Measurements from ENCODE around the gene GABARAPL2.
A peak's percentile ranks its signal among the peaks of the same experiment; 100 is the strongest.

Gene GABARAPL2

GRCh38 chr16:75593308-75593707 lies 27.1 kb downstream of the GABARAPL2 start:
- DNase-seq: no peak

- no peak for DNase-seq
Observed at GRCh38 chr16:75593825-75594820, 27.9 kb downstream of the GABARAPL2 start.

GRCh38 chr16:75599452-75600277 lies 33.5 kb downstream of the GABARAPL2 start:
- DNase-seq: no peak

GRCh38 chr16:75603241-75603640 lies 37.1 kb downstream of the GABARAPL2 start:
- no peak for DNase-seq

- DNase-seq: no peak
Observed at GRCh38 chr16:75606507-75606906, 40.3 kb downstream of the GABARAPL2 start.

GRCh38 chr16:75614066-75614897 lies 48.1 kb downstream of the GABARAPL2 start:
- no peak for DNase-seq

GRCh38 chr16:75615619-75616018 lies 49.4 kb downstream of the GABARAPL2 start:
- DNase-seq: no peak

GRCh38 chr16:75616521-75617010 lies 50.4 kb downstream of the GABARAPL2 start:
- no peak for DNase-seq

GRCh38 chr16:75617121-75617520 lies 50.9 kb downstream of the GABARAPL2 start:
- DNase-seq: no peak

GRCh38 chr16:75618780-75619179 lies 52.6 kb downstream of the GABARAPL2 start:
- DNase-seq: no peak

- no peak for DNase-seq
Observed at GRCh38 chr16:75620326-75621169, 54.4 kb downstream of the GABARAPL2 start.

GRCh38 chr16:75621170-75621477 lies 54.9 kb downstream of the GABARAPL2 start:
- no peak for DNase-seq

GRCh38 chr16:75622761-75623605 lies 56.8 kb downstream of the GABARAPL2 start, which contains the start of gene ADAT1:
ADAT1 (minus strand) TSS chr16:75623281; CDS start chr16:75620799, 2,482 bp downstream.
- peak; percentile 89 for DNase-seq

GRCh38 chr16:75624921-75625334 lies 58.7 kb downstream of the GABARAPL2 start:
- no peak for DNase-seq

- DNase-seq: no peak
Observed at GRCh38 chr16:75626806-75627205, 60.6 kb downstream of the GABARAPL2 start.
